Hepatocyte (in vitro differentiated cells): Measurements from ENCODE around the gene ARL17B.
"Not testable (repeated sequence)": the region's sequence is repeated elsewhere in the genome, so short reads cannot be mapped to it uniquely, and the experiment has no call there.

Source experiments
- EZH2 ChIP-seq: fragments of 200-600 bp; sonication (generic); IDR thresholded peaks from 2 replicates; pipeline ENCODE4 v1.6.1; 2016; ENCODE audit warnings: antibody characterized with exemption, mild to moderate bottlenecking, borderline replicate concordance
- TF ChIP-seq, protein P1 (sequence below): fragments of 200-600 bp; sonication (generic); IDR thresholded peaks from 2 replicates; pipeline ENCODE4 v1.5.1; 2016; ENCODE audit warnings: antibody characterized with exemption, mild to moderate bottlenecking; ENCODE audit not compliant: poor library complexity

DNA sequence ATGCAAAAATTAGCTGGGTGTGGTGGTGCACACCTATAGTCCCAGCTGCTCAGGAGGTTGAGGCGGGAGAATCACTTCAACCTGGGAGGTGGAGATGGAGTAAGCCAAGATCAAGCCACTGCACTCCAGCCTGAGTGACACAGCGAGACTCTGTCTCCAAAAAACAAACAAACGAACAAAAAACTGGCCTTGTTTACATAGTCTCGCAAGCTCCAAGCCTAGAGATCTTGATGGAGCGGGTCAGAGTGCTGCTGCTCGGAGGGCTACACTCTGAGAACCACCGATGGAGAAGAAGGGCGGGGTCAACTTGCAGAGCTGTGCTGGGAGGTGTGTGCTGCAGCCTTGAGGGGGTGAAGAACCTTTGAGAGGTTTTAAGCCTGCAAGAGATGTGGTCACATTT, 130.2 kb downstream of the ARL17B start:
- TF ChIP-seq EZH2 = not testable (repeated sequence)
- TF ChIP-seq, protein P1, sequence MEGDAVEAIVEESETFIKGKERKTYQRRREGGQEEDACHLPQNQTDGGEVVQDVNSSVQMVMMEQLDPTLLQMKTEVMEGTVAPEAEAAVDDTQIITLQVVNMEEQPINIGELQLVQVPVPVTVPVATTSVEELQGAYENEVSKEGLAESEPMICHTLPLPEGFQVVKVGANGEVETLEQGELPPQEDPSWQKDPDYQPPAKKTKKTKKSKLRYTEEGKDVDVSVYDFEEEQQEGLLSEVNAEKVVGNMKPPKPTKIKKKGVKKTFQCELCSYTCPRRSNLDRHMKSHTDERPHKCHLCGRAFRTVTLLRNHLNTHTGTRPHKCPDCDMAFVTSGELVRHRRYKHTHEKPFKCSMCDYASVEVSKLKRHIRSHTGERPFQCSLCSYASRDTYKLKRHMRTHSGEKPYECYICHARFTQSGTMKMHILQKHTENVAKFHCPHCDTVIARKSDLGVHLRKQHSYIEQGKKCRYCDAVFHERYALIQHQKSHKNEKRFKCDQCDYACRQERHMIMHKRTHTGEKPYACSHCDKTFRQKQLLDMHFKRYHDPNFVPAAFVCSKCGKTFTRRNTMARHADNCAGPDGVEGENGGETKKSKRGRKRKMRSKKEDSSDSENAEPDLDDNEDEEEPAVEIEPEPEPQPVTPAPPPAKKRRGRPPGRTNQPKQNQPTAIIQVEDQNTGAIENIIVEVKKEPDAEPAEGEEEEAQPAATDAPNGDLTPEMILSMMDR = not testable (repeated sequence)
